Measurements from ENCODE around the gene INCA1. TPM values are rescaled to one million over a fixed set of nuclear protein-coding genes. Genes with fewer than 3 reads are reported as not detected.

Gene INCA1
- total and polyA plus RNA-seq, 2 of the 13 experiments (the other 11 are each of a cell fraction or from before 2014, with no cell fraction given), result 0.93 to 2.6 TPM

GRCh38 chr17:5011928-5012327, 14.6 kb upstream of the INCA1 start:
- in situ Hi-C loops (cut with HindIII; ENCODE audit: extremely low pct_ligation_motif_present, low pct_unique_long_range_greater_than_20kb), result no loop called here
- TF ChIP-seq CREM (IDR thresholded peaks at IDR 0.05) (no peak), CREM (CRISPR knock-in tag; IDR thresholded peaks at IDR 0.05) (no peak), NCOA1 (CRISPR knock-in tag; IDR thresholded peaks at IDR 0.05) (no peak), HHEX (CRISPR knock-in tag; IDR thresholded peaks at IDR 0.05) (no peak), JUN (CRISPR knock-in tag; IDR thresholded peaks at IDR 0.05) (no peak), SMC3 (IDR thresholded peaks at IDR 0.05; ENCODE audit: low read length) (no peak), ZNF724P (CRISPR knock-in tag; IDR thresholded peaks at IDR 0.05; ENCODE audit: borderline replicate concordance) (no peak), ZNF772 (CRISPR knock-in tag; IDR thresholded peaks at IDR 0.05) (no peak)
- DNase-seq (ENCODE audit: low spot score), result no peak
- no peak overlapping the region for H3K4me2 ChIP-seq (ENCODE audit: low read depth, low read length)
- H3K36me3 ChIP-seq (replicated peaks in 1 of 2; ENCODE audit: control insufficient read depth in 1 of 2, insufficient read depth in 2 of 2, low read length in 2 of 2), result peaks cover 23 to 70% of the 10 kb centered on the region in 2 experiments
- no TSS peak for BruUV-seq (replicated peaks)
- no peaks in the 10 kb centered on the region for H3K79me2 ChIP-seq (ENCODE audit: insufficient read depth, low read length)
- H3K4me1 ChIP-seq (ENCODE audit: insufficient read depth, low read length), result no peaks in the 10 kb centered on the region
- no peaks in the 10 kb centered on the region for H3K9me3 ChIP-seq (ENCODE audit: low read length)
- H3K4me3 ChIP-seq (replicated peaks in 1 of 3; ENCODE audit: insufficient read depth in 1 of 3, low read depth in 2 of 3, low read length in 3 of 3), result no peak overlapping the region
- intact Hi-C loops (cut with micrococcal nuclease; ENCODE audit: unreplicated experiment), result no loop called here
- no peak overlapping the region for H3K27ac ChIP-seq (ENCODE audit: extremely low read length, insufficient read depth, low read length)
- H3K9ac ChIP-seq (ENCODE audit: insufficient read depth, low read depth, low read length), result no peak overlapping the region
- ATAC-seq, result no peak
- H2AFZ ChIP-seq (ENCODE audit: low read length), result no peak overlapping the region
- POLR2A ChIA-PET, result interaction anchor here (1.2 kb wide), 1 partner anchor 14 kb away, joined by 5 read pairs; the partner anchor contains the start of genes INCA1 and KIF1C
- CTCF ChIA-PET (ENCODE audit: low intra/inter-chr PET ratio, low total read pairs), result no interaction called here
- H4K20me1 ChIP-seq (ENCODE audit: insufficient read depth, low read length), result no peaks in the 10 kb centered on the region
- FAIRE-seq, result no peak
- WGBS (ENCODE audit: low lambda C conversion rate), result 95% methylated on average over 6 of the region's 6 CpGs
- H3K27me3 ChIP-seq (ENCODE audit: control insufficient read depth in 1 of 2, insufficient read depth in 2 of 2, low read length in 2 of 2), result no peaks in the 10 kb centered on the region

- BruUV-seq (replicated peaks), result no TSS peak
These were observed 6.0 kb upstream of the INCA1 start for GRCh38 chr17:5003214-5003867.

More at GRCh38 chr17:5003214-5003867, 6.0 kb upstream of the INCA1 start:
- no peak for DNase-seq (ENCODE audit: low spot score)
- in situ Hi-C loops (cut with HindIII; ENCODE audit: extremely low pct_ligation_motif_present, low pct_unique_long_range_greater_than_20kb) (no loop called here), intact Hi-C loops (cut with micrococcal nuclease; ENCODE audit: unreplicated experiment) (no loop called here)
- H3K9me3 ChIP-seq (ENCODE audit: low read length), result no peaks in the 10 kb centered on the region
- no peak for FAIRE-seq
- 95% methylated on average over 18 of the region's 18 CpGs for WGBS (ENCODE audit: low lambda C conversion rate)
- no peak overlapping the region for H3K4me3 ChIP-seq (replicated peaks in 1 of 3; ENCODE audit: insufficient read depth in 1 of 3, low read depth in 2 of 3, low read length in 3 of 3)
- no peak overlapping the region for H3K4me2 ChIP-seq (ENCODE audit: low read depth, low read length)
- POLR2A ChIA-PET, result no interaction called here
- no peak overlapping the region for H3K27ac ChIP-seq (ENCODE audit: extremely low read length, insufficient read depth, low read length)
- no peak overlapping the region for H2AFZ ChIP-seq (ENCODE audit: low read length)
- no peak overlapping the region for H3K9ac ChIP-seq (ENCODE audit: insufficient read depth, low read depth, low read length)
- peaks cover 13% of the 10 kb centered on the region for H3K4me1 ChIP-seq (ENCODE audit: insufficient read depth, low read length)
- TF ChIP-seq ZFYVE20 (CRISPR knock-in tag; IDR thresholded peaks at IDR 0.05; ENCODE audit: borderline replicate concordance, low read depth) (no peak), ZNF460 (CRISPR knock-in tag; IDR thresholded peaks at IDR 0.05; ENCODE audit: borderline replicate concordance) (no peak), KDM5B (CRISPR knock-in tag; IDR thresholded peaks at IDR 0.05; ENCODE audit: borderline replicate concordance) (no peak), ZNF563 (CRISPR knock-in tag; IDR thresholded peaks at IDR 0.05) (no peak), IKZF5 (CRISPR knock-in tag; IDR thresholded peaks at IDR 0.05) (no peak)
- peaks cover 21 to 71% of the 10 kb centered on the region in 2 experiments for H3K36me3 ChIP-seq (replicated peaks in 1 of 2; ENCODE audit: control insufficient read depth in 1 of 2, insufficient read depth in 2 of 2, low read length in 2 of 2)
- H4K20me1 ChIP-seq (ENCODE audit: insufficient read depth, low read length), result no peaks in the 10 kb centered on the region
- ATAC-seq, result no peak
- peaks cover 24% of the 10 kb centered on the region for H3K79me2 ChIP-seq (ENCODE audit: insufficient read depth, low read length)
- H3K27me3 ChIP-seq (ENCODE audit: control insufficient read depth in 1 of 2, insufficient read depth in 2 of 2, low read length in 2 of 2), result no peaks in the 10 kb centered on the region; a peak in 1 of 5 replicates
- CTCF ChIA-PET (ENCODE audit: low intra/inter-chr PET ratio, low total read pairs), result no interaction called here

All from HepG2 (cell line).